ENCODE data around the gene AKAP4. TPM values are rescaled to one million over a fixed set of nuclear protein-coding genes. Genes with fewer than 3 reads are reported as not detected.
A peak's percentile ranks its signal among the peaks of the same experiment; 100 is the strongest.

The AKAP4 gene
- total and polyA plus RNA-seq, 2 of the 13 experiments (the other 11 are each of a cell fraction or from before 2014, with no cell fraction given): not detected

- ATAC-seq: peak; percentile 63
These were observed 5.9 kb upstream of the AKAP4 start for GRCh38 chrX:50206753-50207152.

More at GRCh38 chrX:50206753-50207152, 5.9 kb upstream of the AKAP4 start:
- FAIRE-seq (peak; percentile 69), DNase-seq (ENCODE audit: low spot score) (no peak)
- intact Hi-C loops (cut with micrococcal nuclease; ENCODE audit: unreplicated experiment): no loop called here
- Histone ChIP-seq H3K27me3 (ENCODE audit: control insufficient read depth in 1 of 2, insufficient read depth in 2 of 2, low read length in 2 of 2) (no peaks in the 10 kb centered on the region), H3K9me3 (ENCODE audit: low read length) (no peaks in the 10 kb centered on the region), H3K79me2 (ENCODE audit: insufficient read depth, low read length) (no peaks in the 10 kb centered on the region), H3K36me3 (replicated peaks in 1 of 2; ENCODE audit: control insufficient read depth in 1 of 2, insufficient read depth in 2 of 2, low read length in 2 of 2) (no peaks in the 10 kb centered on the region), H3K4me3 (replicated peaks in 1 of 3; ENCODE audit: insufficient read depth in 1 of 3, low read depth in 2 of 3, low read length in 3 of 3) (no peak overlapping the region), H3K4me2 (ENCODE audit: low read depth, low read length) (no peak overlapping the region), H3K9ac (ENCODE audit: insufficient read depth, low read depth, low read length) (no peak overlapping the region), H3K4me1 (ENCODE audit: insufficient read depth, low read length) (peaks cover 11% of the 10 kb centered on the region), H2AFZ (ENCODE audit: low read length) (no peak overlapping the region), H3K27ac (ENCODE audit: extremely low read length, insufficient read depth, low read length) (no peak overlapping the region), H4K20me1 (ENCODE audit: insufficient read depth, low read length) (no peaks in the 10 kb centered on the region)
- ChIA-PET CTCF (ENCODE audit: low intra/inter-chr PET ratio, low total read pairs) (interaction anchor here (1.2 kb wide), 2 partner anchors 106 to 373 kb away, joined by 4 to 5 read pairs; no protein-coding TSS in a partner anchor), POLR2A (no interaction called here)
- BruUV-seq (replicated peaks): no TSS peak
- TF ChIP-seq LBX2 (CRISPR knock-in tag; IDR thresholded peaks at IDR 0.05; ENCODE audit: borderline replicate concordance): no peak
- no peak for TF ChIP-seq SOX5 (CRISPR knock-in tag; IDR thresholded peaks at IDR 0.05; ENCODE audit: borderline replicate concordance)
- no peak for TF ChIP-seq CAMTA2 (CRISPR knock-in tag; IDR thresholded peaks at IDR 0.05; ENCODE audit: borderline replicate concordance)
- no peak for TF ChIP-seq ZNF44 (CRISPR knock-in tag; IDR thresholded peaks at IDR 0.05)
- no peak for TF ChIP-seq TIGD3 (CRISPR knock-in tag; IDR thresholded peaks at IDR 0.05; ENCODE audit: borderline replicate concordance)
- TF ChIP-seq ZNF720 (CRISPR knock-in tag; IDR thresholded peaks at IDR 0.05): no peak
- TF ChIP-seq ZNF629 (CRISPR knock-in tag; conservative IDR thresholded peaks at IDR 0.05): no peak
- no peak for TF ChIP-seq GLMP (CRISPR knock-in tag; IDR thresholded peaks at IDR 0.05; ENCODE audit: borderline replicate concordance)
- no peak for TF ChIP-seq CENPT (CRISPR knock-in tag; IDR thresholded peaks at IDR 0.05; ENCODE audit: low read depth)
- TF ChIP-seq DR1 (CRISPR knock-in tag; IDR thresholded peaks at IDR 0.05): no peak
- 0 out of 2 replicates have a peak, but pooled peaks have one; percentile 15 for TF ChIP-seq STAG1 (CRISPR knock-in tag; IDR thresholded peaks at IDR 0.05)
- TF ChIP-seq ATF5 (CRISPR knock-in tag; IDR thresholded peaks at IDR 0.05; ENCODE audit: low read depth): no peak
- no peak for TF ChIP-seq EED (CRISPR knock-in tag; IDR thresholded peaks at IDR 0.05)
- no peak for TF ChIP-seq ZEB1 (IDR thresholded peaks at IDR 0.05; ENCODE audit: insufficient replicate concordance, low read depth)
- 0 out of 2 replicates have a peak, but pooled peaks have one; percentile 15 for TF ChIP-seq CTCF (CRISPR knock-in tag; IDR thresholded peaks at IDR 0.05)
- no peak for TF ChIP-seq GPBP1L1 (CRISPR knock-in tag; IDR thresholded peaks at IDR 0.05)
- in situ Hi-C loops (cut with HindIII; ENCODE audit: extremely low pct_ligation_motif_present, low pct_unique_long_range_greater_than_20kb): no loop called here
- 39% methylated on average over 11 of the region's 11 CpGs for WGBS (ENCODE audit: low lambda C conversion rate)
